Loucy (cell line): ENCODE results near the gene TSPAN33.

Experiments used
- H2AFZ ChIP-seq: fragments of 200-600 bp; sonication (generic); 2 replicates; pipeline ENCODE4 v1.6.0; 2016; ENCODE audit warnings: antibody characterized with exemption, mild to moderate bottlenecking, low read length, moderate library complexity
- H3F3A ChIP-seq: fragments of 200-600 bp; 2 replicates; pipeline ENCODE4 v1.6.0; 2016; ENCODE audit warnings: antibody characterized with exemption, low read depth, mild to moderate bottlenecking
- H3K27me3 ChIP-seq: fragments of 200-600 bp; sonication (generic); 2 replicates; pipeline ENCODE4 v1.6.1; 2014; ENCODE audit warnings: low read length, mild to moderate bottlenecking; ENCODE audit not compliant: insufficient read depth, poor library complexity, severe bottlenecking
- H3K36me3 ChIP-seq: fragments of 200-600 bp; sonication (generic); 2 replicates; pipeline ENCODE4 v1.6.1; 2016; ENCODE audit warnings: low read length; ENCODE audit not compliant: insufficient read depth
- H3K4me1 ChIP-seq: fragments of 200-600 bp; sonication (generic); 2 replicates; pipeline ENCODE4 v1.5.1; 2014; ENCODE audit warnings: low read length, mild to moderate bottlenecking; ENCODE audit not compliant: insufficient read depth, poor library complexity, severe bottlenecking
- H3K4me2 ChIP-seq: fragments of 200-600 bp; sonication (generic); 2 replicates; pipeline ENCODE4 v1.6.0; 2014; ENCODE audit warnings: antibody characterized with exemption, low read length, low read depth, mild to moderate bottlenecking; ENCODE audit not compliant: poor library complexity, severe bottlenecking
- H3K4me3 ChIP-seq: fragments of 200-600 bp; sonication (generic); 2 replicates; pipeline ENCODE4 v1.5.1; 2014; ENCODE audit warnings: low read length, mild to moderate bottlenecking, mixed read lengths; ENCODE audit not compliant: poor library complexity, severe bottlenecking
- H3K79me2 ChIP-seq: fragments of 200-600 bp; sonication (generic); 2 replicates; pipeline ENCODE4 v1.6.1; 2014; ENCODE audit warnings: low read length; ENCODE audit not compliant: insufficient read depth
- H3K9ac ChIP-seq: fragments of 200-600 bp; sonication (generic); 2 replicates; pipeline ENCODE4 v1.6.0; 2014; ENCODE audit warnings: mild to moderate bottlenecking, low read depth, low read length, moderate library complexity; ENCODE audit not compliant: poor library complexity, severe bottlenecking
- H3K9me2 ChIP-seq: fragments of 200-600 bp; sonication (generic); replicated peaks from 2 replicates; pipeline ENCODE4 v1.6.1; 2016; ENCODE audit warnings: low read depth, low read length, mixed read lengths
- H3K9me3 ChIP-seq: fragments of 200-600 bp; sonication (generic); 2 replicates; pipeline ENCODE4 v1.6.1; 2014; ENCODE audit warnings: mild to moderate bottlenecking, antibody characterized with exemption, low read length, low read depth; ENCODE audit not compliant: insufficient read depth
- H4K20me1 ChIP-seq: fragments of 200-600 bp; sonication (generic); 2 replicates; pipeline ENCODE4 v1.6.0; 2014; ENCODE audit warnings: antibody characterized with exemption, low read length, mild to moderate bottlenecking; ENCODE audit not compliant: insufficient read depth, poor library complexity, severe bottlenecking
- EZH2phosphoT487 ChIP-seq: fragments of 200-600 bp; IDR thresholded peaks from 2 replicates; pipeline ENCODE4 v1.6.1; 2018; ENCODE audit warnings: antibody characterized with exemption, mild to moderate bottlenecking, moderate library complexity, borderline replicate concordance
- TF ChIP-seq, protein P1 (sequence below): fragments of 200-600 bp; sonication (generic); conservative IDR thresholded peaks from 2 replicates; pipeline ENCODE4 v1.5.1; 2014; ENCODE audit warnings: mild to moderate bottlenecking, antibody characterized with exemption, low read length

TSPAN33 gene

DNA sequence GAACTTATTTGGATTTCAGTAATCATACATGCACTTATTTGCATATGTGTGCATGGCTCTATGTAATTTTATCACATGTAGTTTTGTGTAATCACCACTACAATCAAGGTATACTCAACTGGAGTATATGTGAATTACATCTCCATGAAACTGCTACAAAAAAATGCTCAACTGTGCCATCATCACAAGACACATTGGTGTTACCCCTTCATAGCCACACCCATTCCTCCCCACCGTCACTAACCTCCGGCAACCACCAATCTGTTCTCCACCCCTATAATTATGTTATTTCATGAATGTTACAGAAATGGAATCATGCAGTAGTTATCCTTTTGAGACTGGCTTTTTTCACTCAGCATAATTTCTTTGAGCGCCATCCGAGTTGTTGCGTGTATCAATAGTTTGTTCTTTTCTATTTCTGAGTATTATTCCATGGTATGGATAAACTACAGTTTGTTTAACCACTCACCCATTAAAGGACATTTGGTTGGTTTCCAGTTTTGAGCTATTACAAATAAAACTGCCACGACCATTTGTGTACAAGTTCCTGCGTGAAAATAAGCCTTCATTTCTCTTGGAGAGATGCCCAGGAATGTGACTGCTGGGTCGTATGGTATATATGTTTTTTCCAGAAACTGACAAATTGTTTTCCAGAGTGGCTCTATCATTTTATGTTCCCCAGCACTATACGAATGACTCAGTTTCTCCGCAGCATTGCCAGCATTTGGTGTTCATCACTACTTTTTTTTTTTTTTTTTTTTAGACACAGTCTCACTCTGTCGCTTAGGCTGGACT is 32.6 kb downstream of the TSPAN33 start:
- Histone ChIP-seq H3K4me3 (no peak overlapping the region), H3K9me2 (no peaks in the 10 kb centered on the region), H3K9me3 (no peaks in the 10 kb centered on the region), H3K4me2 (no peak overlapping the region), H3F3A (no peaks in the 10 kb centered on the region), H3K79me2 (no peaks in the 10 kb centered on the region), H2AFZ (no peak overlapping the region), H3K4me1 (no peaks in the 10 kb centered on the region), H3K27me3 (no peaks in the 10 kb centered on the region), H3K36me3 (no peaks in the 10 kb centered on the region), H3K9ac (no peak overlapping the region), H4K20me1 (no peaks in the 10 kb centered on the region)
- TF ChIP-seq, protein P1, sequence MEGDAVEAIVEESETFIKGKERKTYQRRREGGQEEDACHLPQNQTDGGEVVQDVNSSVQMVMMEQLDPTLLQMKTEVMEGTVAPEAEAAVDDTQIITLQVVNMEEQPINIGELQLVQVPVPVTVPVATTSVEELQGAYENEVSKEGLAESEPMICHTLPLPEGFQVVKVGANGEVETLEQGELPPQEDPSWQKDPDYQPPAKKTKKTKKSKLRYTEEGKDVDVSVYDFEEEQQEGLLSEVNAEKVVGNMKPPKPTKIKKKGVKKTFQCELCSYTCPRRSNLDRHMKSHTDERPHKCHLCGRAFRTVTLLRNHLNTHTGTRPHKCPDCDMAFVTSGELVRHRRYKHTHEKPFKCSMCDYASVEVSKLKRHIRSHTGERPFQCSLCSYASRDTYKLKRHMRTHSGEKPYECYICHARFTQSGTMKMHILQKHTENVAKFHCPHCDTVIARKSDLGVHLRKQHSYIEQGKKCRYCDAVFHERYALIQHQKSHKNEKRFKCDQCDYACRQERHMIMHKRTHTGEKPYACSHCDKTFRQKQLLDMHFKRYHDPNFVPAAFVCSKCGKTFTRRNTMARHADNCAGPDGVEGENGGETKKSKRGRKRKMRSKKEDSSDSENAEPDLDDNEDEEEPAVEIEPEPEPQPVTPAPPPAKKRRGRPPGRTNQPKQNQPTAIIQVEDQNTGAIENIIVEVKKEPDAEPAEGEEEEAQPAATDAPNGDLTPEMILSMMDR = no peak

GRCh38 chr7:129184981-129185670 is 40.6 kb downstream of the TSPAN33 start:
- no peak overlapping the region for H3K9ac ChIP-seq
- H3K79me2 ChIP-seq = peaks cover 12% of the 10 kb centered on the region; the same call in 1 of the 2 replicates
- H3K36me3 ChIP-seq = no peaks in the 10 kb centered on the region
- H3K4me2 ChIP-seq = no peak overlapping the region
- H3F3A ChIP-seq = no peaks in the 10 kb centered on the region; the same call in 1 of the 2 replicates
- H3K27me3 ChIP-seq = no peaks in the 10 kb centered on the region
- H2AFZ ChIP-seq = no peak overlapping the region
- no peak overlapping the region for H3K4me3 ChIP-seq
- no peaks in the 10 kb centered on the region for H3K9me2 ChIP-seq
- H4K20me1 ChIP-seq = peaks cover 6% of the 10 kb centered on the region
- TF ChIP-seq EZH2phosphoT487 = no peak
- TF ChIP-seq, protein P1 = no peak
- peaks cover 15% of the 10 kb centered on the region for H3K4me1 ChIP-seq
- H3K9me3 ChIP-seq = no peaks in the 10 kb centered on the region

DNA sequence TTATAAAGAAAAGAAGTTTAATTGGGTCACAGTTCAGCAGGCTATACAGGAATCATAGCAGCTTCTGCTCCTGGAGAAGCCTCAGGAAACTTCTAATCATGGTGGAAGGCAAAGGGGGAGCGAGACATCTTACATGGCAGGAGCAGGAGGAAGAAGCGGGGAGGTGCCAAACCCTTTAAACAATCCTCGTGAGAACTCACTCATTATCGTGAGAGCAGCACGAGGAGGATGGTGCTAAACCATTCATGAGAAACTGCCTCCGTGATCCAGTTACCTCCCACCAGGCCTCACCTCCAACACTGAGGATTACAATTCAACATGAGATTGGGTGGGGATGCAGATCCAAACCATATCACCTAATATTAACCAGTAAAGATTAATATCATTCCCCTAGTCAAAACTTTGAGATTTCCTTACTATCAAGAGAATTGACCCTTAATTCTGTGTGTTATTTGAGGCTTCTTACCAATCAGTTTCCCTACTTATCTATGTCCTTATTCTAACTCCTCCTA is 42.3 kb downstream of the TSPAN33 start:
- Histone ChIP-seq H3K4me2 (no peak overlapping the region), H3K4me3 (no peak overlapping the region), H3K9me3 (no peaks in the 10 kb centered on the region), H3K9ac (no peak overlapping the region), H3K4me1 (peaks cover 31% of the 10 kb centered on the region), H3K27me3 (no peaks in the 10 kb centered on the region), H3K79me2 (peaks cover 20% of the 10 kb centered on the region; the same call in 1 of the 2 replicates), H3F3A (no peaks in the 10 kb centered on the region; the same call in 1 of the 2 replicates), H2AFZ (peak overlapping the region; percentile 31; the same call in 1 of the 2 replicates), H3K9me2 (no peaks in the 10 kb centered on the region), H4K20me1 (peaks cover 9% of the 10 kb centered on the region), H3K36me3 (no peaks in the 10 kb centered on the region)
- TF ChIP-seq, protein P1 = no peak
- TF ChIP-seq EZH2phosphoT487 = no peak
